GM18502 (cell line): ENCODE measurements around the gene SKIC3.
A peak's percentile ranks its signal among the peaks of the same experiment; 100 is the strongest.

Experiments used
- ATAC-seq: cut with Tn5 transposase; IDR thresholded peaks from one replicate; pipeline ENCODE4 v1.9.1; 2021; ENCODE audit warnings: mild to moderate bottlenecking; ENCODE audit not compliant: unreplicated experiment, poor library complexity

SKIC3 gene

GRCh38 chr5:95554647-95555548 is at the start of gene SKIC3, which contains the start of gene ARSK:
SKIC3 (minus strand) TSS chr5:95554977; CDS start chr5:95547150, 7,827 bp downstream.
ARSK (plus strand) TSS chr5:95555101; CDS start chr5:95555279, 178 bp downstream.
- ATAC-seq: peak; percentile 92

GRCh38 chr5:95600557-95600956 is 45.8 kb upstream of the SKIC3 start:
- no peak for ATAC-seq

GRCh38 chr5:95599252-95599651 is 44.5 kb upstream of the SKIC3 start:
- no peak for ATAC-seq

DNA sequence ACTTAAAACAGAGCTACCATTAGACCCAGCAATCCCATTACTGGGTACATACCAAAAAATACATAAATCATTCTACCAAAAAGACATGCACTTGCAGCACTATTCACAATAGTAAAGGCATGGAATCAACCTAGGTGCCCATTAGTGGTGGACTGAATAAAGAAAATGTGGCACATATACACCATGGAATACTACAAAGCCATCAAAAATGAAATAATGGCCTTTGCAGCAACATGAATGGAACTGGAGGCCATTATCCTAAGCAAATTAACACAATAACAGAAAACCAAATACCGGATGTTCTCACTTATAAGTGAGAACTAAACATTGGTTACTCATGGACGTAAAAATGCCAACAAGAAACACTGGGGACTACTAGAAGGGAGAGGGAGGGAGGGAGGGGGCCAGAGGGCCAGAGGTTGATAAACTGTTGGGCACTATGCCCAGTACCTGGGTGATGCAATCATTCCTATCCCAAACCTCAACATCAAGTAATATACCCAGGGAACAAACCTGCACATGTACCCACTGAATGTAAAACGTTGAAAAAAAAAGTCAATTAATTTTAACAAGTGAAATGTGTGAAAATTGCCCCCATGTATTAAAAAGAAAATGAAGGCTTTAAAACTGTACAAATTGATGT is 40.6 kb upstream of the SKIC3 start:
- no peak for ATAC-seq

GRCh38 chr5:95591490-95591901 is 36.7 kb upstream of the SKIC3 start:
- ATAC-seq: peak; percentile 89

- ATAC-seq: no peak
Measured at GRCh38 chr5:95590880-95591279, 36.1 kb upstream of the SKIC3 start.

- ATAC-seq: no peak
Measured at GRCh38 chr5:95583992-95584391, 29.2 kb upstream of the SKIC3 start.

- ATAC-seq: no peak
Measured at GRCh38 chr5:95581576-95581975, 26.8 kb upstream of the SKIC3 start.

- no peak for ATAC-seq
Measured at GRCh38 chr5:95572016-95572415, 17.2 kb upstream of the SKIC3 start.

- no peak for ATAC-seq
Measured at GRCh38 chr5:95565280-95565920, 10.6 kb upstream of the SKIC3 start.

GRCh38 chr5:95564450-95564849 is 9.7 kb upstream of the SKIC3 start:
- ATAC-seq: no peak

DNA sequence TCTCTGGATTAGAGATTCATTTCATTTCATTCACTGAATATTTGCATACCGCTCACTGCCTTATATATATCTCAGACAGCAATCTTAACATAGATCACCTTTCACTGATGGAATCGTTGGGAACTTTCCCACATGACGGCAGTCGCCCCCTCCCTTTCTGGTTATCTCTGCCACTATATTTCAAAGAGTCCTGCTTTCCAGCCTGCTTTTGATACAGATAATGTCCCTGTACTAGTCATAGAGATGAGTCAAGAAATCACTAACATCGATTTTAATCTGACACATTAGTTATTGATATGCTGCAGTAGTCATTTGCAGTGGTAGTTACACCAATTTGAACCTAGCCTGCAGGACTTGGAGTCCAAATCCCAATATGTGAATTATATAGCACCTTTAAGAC is 8.6 kb upstream of the SKIC3 start:
- ATAC-seq: no peak

- ATAC-seq: no peak
Measured at GRCh38 chr5:95562282-95562681, 7.5 kb upstream of the SKIC3 start.

GRCh38 chr5:95557841-95558240 is 3.1 kb upstream of the SKIC3 start:
- no peak for ATAC-seq

- no peak for ATAC-seq
Measured at GRCh38 chr5:95555553-95555952, 776 bp upstream of the SKIC3 start.

GRCh38 chr5:95554331-95554646 is 488 bp downstream of the SKIC3 start:
- ATAC-seq: peak; percentile 37

DNA sequence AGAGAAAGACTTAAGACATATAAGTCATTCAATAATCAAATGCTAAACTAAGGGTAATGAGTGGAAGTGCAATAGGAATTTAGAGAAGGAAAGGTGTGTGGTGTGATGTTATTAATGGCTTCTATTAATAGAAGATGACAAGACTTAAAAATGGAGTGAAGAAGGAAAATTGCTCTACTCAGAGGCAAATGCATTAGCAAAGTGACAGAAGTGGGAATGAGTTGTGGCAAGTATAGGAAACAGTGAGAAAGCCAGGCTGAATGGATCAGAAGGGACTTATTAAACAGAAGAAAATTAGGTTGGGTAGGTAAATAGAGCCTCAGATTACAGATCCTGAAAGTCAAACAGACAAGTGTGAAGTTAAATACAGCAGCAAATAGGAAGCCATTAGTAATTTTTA is 5.7 kb downstream of the SKIC3 start:
- ATAC-seq: no peak

- ATAC-seq: no peak
Measured at GRCh38 chr5:95543017-95543705, 11.6 kb downstream of the SKIC3 start.

GRCh38 chr5:95537501-95537900 is 17.3 kb downstream of the SKIC3 start:
- no peak for ATAC-seq

DNA sequence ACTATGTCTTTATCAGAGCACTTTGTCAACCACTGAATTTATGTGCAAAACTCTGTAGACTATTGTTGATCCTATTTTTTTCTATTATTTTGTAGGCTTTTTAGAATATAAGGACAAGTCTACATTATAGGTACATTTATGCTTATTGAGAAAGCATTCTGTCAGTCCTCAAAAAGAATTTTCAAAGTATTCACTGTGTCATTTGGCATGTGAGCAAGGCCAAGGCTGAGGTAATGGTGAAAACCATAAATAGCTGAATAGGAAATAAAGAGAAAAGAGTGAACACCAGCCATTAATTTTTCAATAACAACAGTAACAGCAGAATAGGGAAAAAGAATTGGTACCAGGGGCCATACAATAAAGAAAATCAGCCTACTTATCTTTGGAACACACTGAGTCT is 21.0 kb downstream of the SKIC3 start:
- no peak for ATAC-seq

DNA sequence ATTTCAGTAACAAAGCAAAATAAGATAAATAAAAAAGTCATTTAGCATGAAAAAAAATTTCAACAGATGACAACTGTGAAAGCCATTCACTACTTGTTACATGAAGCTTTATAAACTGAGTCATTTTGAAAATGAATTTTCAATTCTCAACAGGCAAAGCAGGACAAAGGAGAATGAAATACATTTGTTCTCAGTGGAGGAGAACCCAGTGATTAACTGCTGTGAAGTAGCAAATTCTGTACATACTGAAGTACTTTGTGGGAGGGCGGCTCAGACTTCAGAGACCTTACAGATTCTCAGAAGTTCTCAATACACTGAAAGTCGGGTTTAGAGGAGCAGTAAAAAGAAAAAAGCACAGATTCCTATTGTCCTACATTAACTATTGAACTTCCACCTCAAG is 21.7 kb downstream of the SKIC3 start:
- ATAC-seq: no peak
